HepG2 (cell line): ENCODE measurements around the gene CCDC150. TPM values are rescaled to one million over a fixed set of nuclear protein-coding genes. Genes with fewer than 3 reads are reported as not detected.

Source experiments
- CHCHD3 ChIP-seq: sonication (generic); formaldehyde crosslinking; IDR thresholded peaks from 2 replicates; pipeline ENCODE4 v1.8.0; 2022; ENCODE audit warnings: mild to moderate bottlenecking, missing genetic modification reagents, moderate library complexity
- GZF1 ChIP-seq: sonication (generic); formaldehyde crosslinking; IDR thresholded peaks from 2 replicates; pipeline ENCODE4 v1.5.1; 2020; ENCODE audit warnings: mild to moderate bottlenecking, missing genetic modification reagents
- KDM1A ChIP-seq: IDR thresholded peaks from 2 replicates; pipeline ENCODE4 v1.6.1; 2016; ENCODE audit warnings: missing compliant biosample characterization
- KDM3A ChIP-seq: IDR thresholded peaks from 2 replicates; pipeline ENCODE4 v1.6.1; 2018; ENCODE audit warnings: low read depth, missing compliant biosample characterization
- MYC ChIP-seq: sonication (generic); formaldehyde crosslinking; IDR thresholded peaks from 2 replicates; pipeline ENCODE4 v1.9.0; 2021; ENCODE audit warnings: missing genetic modification reagents, borderline replicate concordance
- NFKB2 ChIP-seq: sonication (generic); formaldehyde crosslinking; IDR thresholded peaks from 2 replicates; pipeline ENCODE4 v1.4.0; 2020; ENCODE audit warnings: missing genetic modification reagents, borderline replicate concordance
- SAP130 ChIP-seq: IDR thresholded peaks from 2 replicates; pipeline ENCODE4 v1.6.1; 2016; ENCODE audit warnings: low read depth
- SSRP1 ChIP-seq: IDR thresholded peaks from 2 replicates; pipeline ENCODE4 v1.6.1; 2016; ENCODE audit warnings: control low read depth
- STAG1 ChIP-seq: sonication (generic); formaldehyde crosslinking; IDR thresholded peaks from 2 replicates; pipeline ENCODE4 v1.4.0; 2020; ENCODE audit warnings: missing genetic modification reagents
- TEAD3 ChIP-seq: optimal IDR thresholded peaks from 2 replicates; pipeline ENCODE3; 2016; ENCODE audit warnings: borderline replicate concordance
- ZC3H13 ChIP-seq: sonication (generic); formaldehyde crosslinking; IDR thresholded peaks from 2 replicates; pipeline ENCODE4 v1.8.1; 2023; ENCODE audit warnings: mild to moderate bottlenecking, missing genetic modification reagents, moderate library complexity
- ZNF136 ChIP-seq: sonication (generic); formaldehyde crosslinking; IDR thresholded peaks from 2 replicates; pipeline ENCODE4 v1.8.1; 2022; ENCODE audit warnings: low read depth, mild to moderate bottlenecking, moderate library complexity, missing genetic modification reagents
- ZNF552 ChIP-seq: sonication (generic); formaldehyde crosslinking; IDR thresholded peaks from 2 replicates; pipeline ENCODE4 v1.9.0; 2022; ENCODE audit warnings: missing genetic modification reagents, mild to moderate bottlenecking, borderline replicate concordance
- ZNF570 ChIP-seq: sonication (generic); formaldehyde crosslinking; IDR thresholded peaks from 2 replicates; pipeline ENCODE4 v1.4.0; 2020; ENCODE audit warnings: mild to moderate bottlenecking, missing genetic modification reagents, borderline replicate concordance
- ZNF614 ChIP-seq: IDR thresholded peaks from 2 replicates; pipeline ENCODE4 v1.6.1; 2018; ENCODE audit warnings: missing biosample characterization, missing genetic modification reagents, inconsistent platforms, borderline replicate concordance
- ZNF709 ChIP-seq: sonication (generic); formaldehyde crosslinking; IDR thresholded peaks from 2 replicates; pipeline ENCODE4 v1.5.0; 2020; ENCODE audit warnings: mild to moderate bottlenecking, missing genetic modification reagents
- polyA plus RNA-seq, 8 experiments: library from polyadenylated mRNA; depleted of rRNA in 3 of 8; stranded (reverse) in 7 of 8; unstranded in 1 of 8; fragments of >200 nt; fragmentation: Illumina TruSeq in 4 of 8; extraction: Trizol in 4 of 8; gene quantifications; 2 replicates each; pipeline versions ENCODE4 v1.2.1 to v1.2.3, GENCODE V29; 2011 to 2016; ENCODE audit warnings: low read depth in 4 of 8, missing spikeins in 1 of 8, mixed read lengths in 1 of 8; ENCODE audit not compliant: insufficient read depth in 1 of 8
- total RNA-seq, 5 experiments: library from RNA; depleted of rRNA; stranded (reverse); fragments of >200 nt; fragmentation: Illumina TruSeq; extraction: Trizol; gene quantifications; 2 replicates each; pipeline ENCODE4 v1.2.3, GENCODE V29; 2016; ENCODE audit warnings: low read depth in 1 of 5
- TF ChIP-seq, protein P1 (sequence below): sonication (generic); formaldehyde crosslinking; IDR thresholded peaks from 2 replicates; pipeline ENCODE4 v1.4.0; 2020; ENCODE audit warnings: missing genetic modification reagents
- TF ChIP-seq, protein P2 (sequence below): sonication (generic); formaldehyde crosslinking; IDR thresholded peaks from 2 replicates; pipeline ENCODE4 v1.5.0; 2020; ENCODE audit warnings: missing genetic modification reagents

Gene CCDC150
- total and polyA plus RNA-seq, 2 of the 13 experiments (the other 11 are each of a cell fraction or from before 2014, with no cell fraction given), result 14.9 to 32.6 TPM

DNA sequence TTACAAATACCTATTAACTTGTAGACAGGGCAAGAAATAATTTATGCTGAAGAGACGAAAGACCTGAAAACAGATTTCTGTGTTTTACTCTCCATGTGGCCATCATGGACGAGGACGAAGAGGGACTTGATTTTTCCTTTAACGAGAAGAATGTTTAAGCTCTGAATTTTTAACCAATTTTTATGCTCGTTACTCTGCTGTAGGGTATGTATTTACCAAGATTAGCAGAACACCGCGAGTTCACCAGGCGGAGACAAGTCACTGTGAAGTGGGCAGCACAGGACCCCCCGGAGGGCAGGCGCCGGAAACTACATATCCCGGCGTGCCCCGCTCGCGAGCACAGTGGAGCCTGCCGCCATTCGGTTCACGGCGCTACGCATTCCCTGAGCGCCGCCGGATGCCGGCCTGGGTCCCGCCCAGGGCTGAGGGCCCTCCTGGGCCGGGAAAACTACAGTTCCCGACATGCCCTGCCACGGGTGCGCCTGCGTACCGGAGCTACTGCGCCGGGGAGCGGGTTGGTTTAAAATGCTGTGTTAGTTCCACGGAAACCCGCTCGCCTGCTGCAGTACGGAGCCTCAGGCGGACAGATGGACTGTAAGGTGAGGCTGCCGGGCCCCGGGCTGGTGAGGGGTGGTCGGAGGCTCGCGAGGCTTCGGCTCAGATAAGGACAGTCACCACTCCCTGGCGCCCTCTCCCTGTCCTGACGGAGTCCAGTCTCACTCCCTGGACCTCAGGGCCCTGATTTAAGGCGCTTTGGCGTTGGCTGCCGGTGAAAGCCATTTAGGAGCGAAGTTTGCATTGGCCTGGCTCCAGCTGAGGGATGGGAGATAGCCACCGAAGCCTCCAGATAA lies at the start of gene CCDC150 (continued):
- TF ChIP-seq, protein P1, sequence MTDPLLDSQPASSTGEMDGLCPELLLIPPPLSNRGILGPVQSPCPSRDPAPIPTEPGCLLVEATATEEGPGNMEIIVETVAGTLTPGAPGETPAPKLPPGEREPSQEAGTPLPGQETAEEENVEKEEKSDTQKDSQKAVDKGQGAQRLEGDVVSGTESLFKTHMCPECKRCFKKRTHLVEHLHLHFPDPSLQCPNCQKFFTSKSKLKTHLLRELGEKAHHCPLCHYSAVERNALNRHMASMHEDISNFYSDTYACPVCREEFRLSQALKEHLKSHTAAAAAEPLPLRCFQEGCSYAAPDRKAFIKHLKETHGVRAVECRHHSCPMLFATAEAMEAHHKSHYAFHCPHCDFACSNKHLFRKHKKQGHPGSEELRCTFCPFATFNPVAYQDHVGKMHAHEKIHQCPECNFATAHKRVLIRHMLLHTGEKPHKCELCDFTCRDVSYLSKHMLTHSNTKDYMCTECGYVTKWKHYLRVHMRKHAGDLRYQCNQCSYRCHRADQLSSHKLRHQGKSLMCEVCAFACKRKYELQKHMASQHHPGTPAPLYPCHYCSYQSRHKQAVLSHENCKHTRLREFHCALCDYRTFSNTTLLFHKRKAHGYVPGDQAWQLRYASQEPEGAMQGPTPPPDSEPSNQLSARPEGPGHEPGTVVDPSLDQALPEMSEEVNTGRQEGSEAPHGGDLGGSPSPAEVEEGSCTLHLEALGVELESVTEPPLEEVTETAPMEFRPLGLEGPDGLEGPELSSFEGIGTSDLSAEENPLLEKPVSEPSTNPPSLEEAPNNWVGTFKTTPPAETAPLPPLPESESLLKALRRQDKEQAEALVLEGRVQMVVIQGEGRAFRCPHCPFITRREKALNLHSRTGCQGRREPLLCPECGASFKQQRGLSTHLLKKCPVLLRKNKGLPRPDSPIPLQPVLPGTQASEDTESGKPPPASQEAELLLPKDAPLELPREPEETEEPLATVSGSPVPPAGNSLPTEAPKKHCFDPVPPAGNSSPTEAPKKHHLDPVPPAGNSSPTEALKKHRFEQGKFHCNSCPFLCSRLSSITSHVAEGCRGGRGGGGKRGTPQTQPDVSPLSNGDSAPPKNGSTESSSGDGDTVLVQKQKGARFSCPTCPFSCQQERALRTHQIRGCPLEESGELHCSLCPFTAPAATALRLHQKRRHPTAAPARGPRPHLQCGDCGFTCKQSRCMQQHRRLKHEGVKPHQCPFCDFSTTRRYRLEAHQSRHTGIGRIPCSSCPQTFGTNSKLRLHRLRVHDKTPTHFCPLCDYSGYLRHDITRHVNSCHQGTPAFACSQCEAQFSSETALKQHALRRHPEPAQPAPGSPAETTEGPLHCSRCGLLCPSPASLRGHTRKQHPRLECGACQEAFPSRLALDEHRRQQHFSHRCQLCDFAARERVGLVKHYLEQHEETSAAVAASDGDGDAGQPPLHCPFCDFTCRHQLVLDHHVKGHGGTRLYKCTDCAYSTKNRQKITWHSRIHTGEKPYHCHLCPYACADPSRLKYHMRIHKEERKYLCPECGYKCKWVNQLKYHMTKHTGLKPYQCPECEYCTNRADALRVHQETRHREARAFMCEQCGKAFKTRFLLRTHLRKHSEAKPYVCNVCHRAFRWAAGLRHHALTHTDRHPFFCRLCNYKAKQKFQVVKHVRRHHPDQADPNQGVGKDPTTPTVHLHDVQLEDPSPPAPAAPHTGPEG (CRISPR knock-in tag), result peak; percentile 72; the same call in 1 of the 2 replicates
- TF ChIP-seq ZC3H13, result no peak; the same call in 1 of the 2 replicates
- no peak for TF ChIP-seq SSRP1 (CRISPR knock-in tag)
- TF ChIP-seq KDM3A (CRISPR knock-in tag), result peak; percentile 89; the same call in 1 of the 2 replicates
- peak; percentile 66; the same call in 1 of the 2 replicates for TF ChIP-seq MYC (CRISPR knock-in tag)
- TF ChIP-seq ZNF570 (CRISPR knock-in tag), result 0 out of 2 replicates have a peak, but pooled peaks have one; percentile 63
- TF ChIP-seq NFKB2 (CRISPR knock-in tag), result no peak; the same call in 1 of the 2 replicates
- TF ChIP-seq, protein P2, sequence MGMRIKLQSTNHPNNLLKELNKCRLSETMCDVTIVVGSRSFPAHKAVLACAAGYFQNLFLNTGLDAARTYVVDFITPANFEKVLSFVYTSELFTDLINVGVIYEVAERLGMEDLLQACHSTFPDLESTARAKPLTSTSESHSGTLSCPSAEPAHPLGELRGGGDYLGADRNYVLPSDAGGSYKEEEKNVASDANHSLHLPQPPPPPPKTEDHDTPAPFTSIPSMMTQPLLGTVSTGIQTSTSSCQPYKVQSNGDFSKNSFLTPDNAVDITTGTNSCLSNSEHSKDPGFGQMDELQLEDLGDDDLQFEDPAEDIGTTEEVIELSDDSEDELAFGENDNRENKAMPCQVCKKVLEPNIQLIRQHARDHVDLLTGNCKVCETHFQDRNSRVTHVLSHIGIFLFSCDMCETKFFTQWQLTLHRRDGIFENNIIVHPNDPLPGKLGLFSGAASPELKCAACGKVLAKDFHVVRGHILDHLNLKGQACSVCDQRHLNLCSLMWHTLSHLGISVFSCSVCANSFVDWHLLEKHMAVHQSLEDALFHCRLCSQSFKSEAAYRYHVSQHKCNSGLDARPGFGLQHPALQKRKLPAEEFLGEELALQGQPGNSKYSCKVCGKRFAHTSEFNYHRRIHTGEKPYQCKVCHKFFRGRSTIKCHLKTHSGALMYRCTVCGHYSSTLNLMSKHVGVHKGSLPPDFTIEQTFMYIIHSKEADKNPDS (CRISPR knock-in tag), result 0 out of 2 replicates have a peak, but pooled peaks have one; percentile 5
- no peak for TF ChIP-seq CHCHD3 (CRISPR knock-in tag)
- no peak; the same call in 1 of the 2 replicates for TF ChIP-seq ZNF709
- TF ChIP-seq GZF1 (CRISPR knock-in tag), result peak; percentile 83; the same call in 1 of the 2 replicates
- peak; percentile 90; the same call in 1 of the 2 replicates for TF ChIP-seq ZNF552 (CRISPR knock-in tag)
- peak; percentile 100 for TF ChIP-seq SAP130 (CRISPR knock-in tag)
- peak; percentile 89 for TF ChIP-seq ZNF614 (CRISPR knock-in tag)
- TF ChIP-seq KDM1A (CRISPR knock-in tag), result no peak
- peak; percentile 29; the same call in 1 of the 2 replicates for TF ChIP-seq STAG1 (CRISPR knock-in tag)
- TF ChIP-seq TEAD3 (CRISPR knock-in tag), result peak; percentile 91
- TF ChIP-seq ZNF136 (CRISPR knock-in tag), result peak; percentile 88; the same call in 1 of the 2 replicates
